Type B pancreatic cell (in vitro differentiated cells): ENCODE data around the gene KPRP. TPM values are rescaled to one million over a fixed set of nuclear protein-coding genes. Genes with fewer than 3 reads are reported as not detected.

Experiments
- DNase-seq: peaks from one replicate; pipeline ENCODE4 v3.0.0; 2021; ENCODE audit warnings: mixed read lengths; ENCODE audit not compliant: unreplicated experiment; ENCODE audit errors: extremely low spot score
- H3K27ac Mint-ChIP-seq: 2 replicates; pipeline ENCODE4 v1.8.0; 2021; ENCODE audit warnings: mild to moderate bottlenecking, mixed read lengths
- H3K27me3 Mint-ChIP-seq: 2 replicates; pipeline ENCODE4 v1.8.0; 2021; ENCODE audit warnings: mixed read lengths
- H3K36me3 Mint-ChIP-seq: 2 replicates; pipeline ENCODE4 v1.8.0; 2021; ENCODE audit warnings: mixed read lengths
- H3K4me1 Mint-ChIP-seq: one replicate; pipeline ENCODE4 v1.8.0; 2021; ENCODE audit warnings: mixed read lengths; ENCODE audit not compliant: unreplicated experiment
- H3K4me3 Mint-ChIP-seq: 2 replicates; pipeline ENCODE4 v1.8.0; 2021; ENCODE audit warnings: mild to moderate bottlenecking, mixed read lengths
- H3K9me3 Mint-ChIP-seq: 2 replicates; pipeline ENCODE4 v1.8.0; 2021; ENCODE audit warnings: mixed read lengths
- CTCF ChIP-seq: fragments of 200-600 bp; sonication (generic); conservative IDR thresholded peaks from 2 replicates; pipeline ENCODE4 v1.5.0; 2021; ENCODE audit warnings: antibody characterized with exemption, mild to moderate bottlenecking
- total RNA-seq: library from RNA; stranded (reverse); gene quantifications from 2 replicates; pipeline ENCODE4 v1.2.1, GENCODE V29; 2021; ENCODE audit warnings: low replicate concordance

KPRP gene
- total RNA-seq, 1 donor from 2014 or later, result not detected

- Mint-ChIP-seq H3K27me3 (no peaks in the 10 kb centered on the region), H3K4me3 (no peak within 1 kb of the TSS), H3K27ac (no peak within 1 kb of the TSS), H3K36me3 (no peaks in the 10 kb centered on the region), H3K9me3 (no peaks in the 10 kb centered on the region), H3K4me1 (no peaks in the 10 kb centered on the region)
- DNase-seq, result no peak
- TF ChIP-seq CTCF, result no peak
These were observed 28.3 kb downstream of the KPRP start, which contains the start of gene LCE1E for GRCh38 chr1:152786077-152786476. TSS of gene LCE1E (plus strand) at chr1:152786257. CDS start at chr1:152787300, 1,043 bp downstream.

GRCh38 chr1:152795686-152796085 is 37.9 kb downstream of the KPRP start:
- Mint-ChIP-seq H3K27me3 (no peaks in the 10 kb centered on the region), H3K9me3 (no peaks in the 10 kb centered on the region), H3K4me1 (no peaks in the 10 kb centered on the region), H3K36me3 (no peaks in the 10 kb centered on the region), H3K27ac (no peak overlapping the region), H3K4me3 (no peak overlapping the region)
- no peak for DNase-seq
- no peak for TF ChIP-seq CTCF

GRCh38 chr1:152796421-152796820 is 38.6 kb downstream of the KPRP start, which contains the start of gene LCE1D:
TSS of gene LCE1D (plus strand) at chr1:152796721. CDS start at chr1:152797795, 1,074 bp downstream.
- Mint-ChIP-seq H3K27ac (no peak within 1 kb of the TSS), H3K4me1 (no peaks in the 10 kb centered on the region), H3K4me3 (no peak within 1 kb of the TSS), H3K27me3 (no peaks in the 10 kb centered on the region), H3K36me3 (no peaks in the 10 kb centered on the region), H3K9me3 (no peaks in the 10 kb centered on the region)
- DNase-seq, result no peak
- TF ChIP-seq CTCF, result no peak

GRCh38 chr1:152801333-152801732 is 43.5 kb downstream of the KPRP start:
- Mint-ChIP-seq H3K27ac (no peak overlapping the region), H3K9me3 (no peaks in the 10 kb centered on the region), H3K4me3 (no peak overlapping the region)

GRCh38 chr1:152806576-152806975 is 48.8 kb downstream of the KPRP start, which contains the start of gene LCE1C:
TSS of gene LCE1C (minus strand) at chr1:152806651. CDS start at chr1:152805478, 1,173 bp downstream.
- no peak within 1 kb of the TSS for H3K4me3 Mint-ChIP-seq
- TF ChIP-seq CTCF, result no peak
- H3K27ac Mint-ChIP-seq, result no peak within 1 kb of the TSS
- H3K9me3 Mint-ChIP-seq, result no peaks in the 10 kb centered on the region
- H3K27me3 Mint-ChIP-seq, result no peaks in the 10 kb centered on the region
- no peaks in the 10 kb centered on the region for H3K36me3 Mint-ChIP-seq
- no peak for DNase-seq
- H3K4me1 Mint-ChIP-seq, result no peaks in the 10 kb centered on the region

More at GRCh38 chr1:152801333-152801732, 43.5 kb downstream of the KPRP start:
- H3K36me3 Mint-ChIP-seq, result no peaks in the 10 kb centered on the region
- no peak for DNase-seq
- H3K27me3 Mint-ChIP-seq, result no peaks in the 10 kb centered on the region
- TF ChIP-seq CTCF, result no peak
- no peaks in the 10 kb centered on the region for H3K4me1 Mint-ChIP-seq

- peaks cover 13% of the 10 kb centered on the region for H3K9me3 Mint-ChIP-seq
- no peaks in the 10 kb centered on the region for H3K27me3 Mint-ChIP-seq
These were observed 53.2 kb downstream of the KPRP start for GRCh38 chr1:152811050-152811449.

More at GRCh38 chr1:152811050-152811449, 53.2 kb downstream of the KPRP start:
- TF ChIP-seq CTCF, result no peak
- Mint-ChIP-seq H3K4me3 (no peak overlapping the region), H3K36me3 (no peaks in the 10 kb centered on the region), H3K4me1 (no peaks in the 10 kb centered on the region), H3K27ac (no peak overlapping the region)
- DNase-seq, result no peak
